B cell (primary cell): Measurements from ENCODE around the gene PDZK1. TPM values are rescaled to one million over a fixed set of nuclear protein-coding genes. Genes with fewer than 3 reads are reported as not detected.

Source experiments
- ATAC-seq: fragments of 200-7000 bp; cut with Tn5 transposase; one replicate; pipeline ENCODE4 v1.10.0; 2021; ENCODE audit warnings: low read depth, mild to moderate bottlenecking, moderate number of reproducible peaks, moderate library complexity
- CTCF ChIA-PET: fragments of 350-600 bp; sonication (Branson Sonifier 250); formaldehyde crosslinking; loops from one replicate; lab custom pipeline; 2021; ENCODE audit warnings: antibody characterized with exemption, inconsistent platforms; lab: Charles Lee
- POLR2A ChIA-PET: fragments of 350-600 bp; sonication (Branson Sonifier 250); formaldehyde crosslinking; loops from one replicate; lab custom pipeline; 2021; ENCODE audit warnings: antibody characterized with exemption; lab: Charles Lee
- DNase-seq: peaks from one replicate; pipeline ENCODE4 v3.0.0; 2013
- H2AFZ ChIP-seq: 2 replicates; pipeline ENCODE4 v1.6.1; 2012; ENCODE audit warnings: mild to moderate bottlenecking, low read depth, low read length; ENCODE audit not compliant: insufficient read depth, poor library complexity, severe bottlenecking
- H3K27ac ChIP-seq, 2 donors: 1 replicate in 1 of 2; 2 replicates in 1 of 2; pipeline ENCODE4 v1.5.1; 2012 to 2013; ENCODE audit warnings: low read length in 2 of 2, mild to moderate bottlenecking in 2 of 2, moderate library complexity in 1 of 2
- H3K27me3 ChIP-seq, 4 experiments: fragments of 200-600 bp in 1 of 4; sonication (generic) in 1 of 4; replicated peaks in 1 of 4; 1 replicate in 2 of 4; 2 replicates in 2 of 4; pipeline versions ENCODE4 v1.6.1 to v1.7.0; 2013 to 2016; ENCODE audit warnings: low read length in 3 of 4, mild to moderate bottlenecking in 2 of 4, mixed read lengths in 1 of 4, moderate library complexity in 1 of 4; ENCODE audit not compliant: insufficient read depth in 4 of 4, control insufficient read depth in 3 of 4; ENCODE audit errors: control extremely low read depth in 1 of 4
- H3K36me3 ChIP-seq, 2 experiments: replicated peaks in 1 of 2; 1 replicate in 1 of 2; 2 replicates in 1 of 2; pipeline versions ENCODE4 v1.6.1 to v1.7.1; 2013; ENCODE audit warnings: low read length in 1 of 2; ENCODE audit not compliant: insufficient read depth in 2 of 2, control insufficient read depth in 1 of 2; ENCODE audit errors: control extremely low read depth in 1 of 2, extremely low read depth in 1 of 2
- H3K4me1 ChIP-seq, 2 donors: fragments of 200-600 bp in 1 of 2; sonication (generic) in 1 of 2; 1 replicate in 1 of 2; 2 replicates in 1 of 2; pipeline versions ENCODE4 v1.5.1 to v1.6.1; 2013 to 2017; ENCODE audit warnings: low read length in 2 of 2; ENCODE audit not compliant: control insufficient read depth in 2 of 2, insufficient read depth in 2 of 2
- H3K4me2 ChIP-seq: replicated peaks from 2 replicates; pipeline ENCODE3; 2012; ENCODE audit warnings: mild to moderate bottlenecking, low read depth, low read length; ENCODE audit not compliant: poor library complexity, severe bottlenecking
- H3K4me3 ChIP-seq, 5 experiments: fragments of 200-600 bp in 1 of 5; sonication (generic) in 1 of 5; 1 replicate in 3 of 5; 2 replicates in 2 of 5; pipeline versions ENCODE4 v1.5.1 to v1.7.0; 2011 to 2016; ENCODE audit warnings: low read length in 4 of 5, mild to moderate bottlenecking in 4 of 5, low read depth in 2 of 5, control low read depth in 1 of 5, moderate library complexity in 1 of 5; ENCODE audit not compliant: insufficient read depth in 1 of 5; ENCODE audit errors: control extremely low read depth in 1 of 5, extremely low read depth in 1 of 5
- H3K79me2 ChIP-seq: fragments of 200-600 bp; sonication (generic); one replicate; pipeline ENCODE4 v1.6.0; 2016; ENCODE audit warnings: low read length; ENCODE audit not compliant: control insufficient read depth, insufficient read depth
- H3K9ac ChIP-seq: fragments of 200-600 bp; sonication (generic); 2 replicates; pipeline ENCODE4 v1.6.1; 2017; ENCODE audit warnings: mild to moderate bottlenecking, low read length, moderate library complexity
- H3K9me3 ChIP-seq, 3 donors: one replicate each; pipeline versions ENCODE4 v1.6.1 to v1.7.1; 2013; ENCODE audit warnings: low read length in 2 of 3; ENCODE audit not compliant: control insufficient read depth in 2 of 3, insufficient read depth in 1 of 3; ENCODE audit errors: control extremely low read depth in 1 of 3
- H4K20me1 ChIP-seq: 2 replicates; pipeline ENCODE4 v1.6.0; 2012; ENCODE audit warnings: mild to moderate bottlenecking, low read length; ENCODE audit not compliant: insufficient read depth, control insufficient read depth, poor library complexity, severe bottlenecking
- H3K27ac Mint-ChIP-seq: one replicate; pipeline ENCODE4 v1.8.0; 2021; ENCODE audit warnings: mixed read lengths
- H3K27me3 Mint-ChIP-seq: one replicate; pipeline ENCODE4 v1.8.0; 2021; ENCODE audit warnings: mixed read lengths
- H3K4me1 Mint-ChIP-seq: one replicate; pipeline ENCODE4 v1.8.0; 2021; ENCODE audit warnings: mixed read lengths
- H3K4me3 Mint-ChIP-seq: one replicate; pipeline ENCODE4 v1.8.0; 2021; ENCODE audit warnings: mixed read lengths
- H3K9me3 Mint-ChIP-seq: one replicate; pipeline ENCODE4 v1.8.0; 2022; ENCODE audit warnings: mixed read lengths; ENCODE audit not compliant: insufficient read depth
- CTCF ChIP-seq: fragments of 200-600 bp; IDR thresholded peaks from one replicate; pipeline ENCODE4 v1.8.0; 2022; ENCODE audit warnings: antibody characterized with exemption, mild to moderate bottlenecking
- EZH2 ChIP-seq: IDR thresholded peaks from 2 replicates; pipeline ENCODE4 v1.6.1; 2012; ENCODE audit warnings: borderline replicate concordance, low read depth, mild to moderate bottlenecking, moderate library complexity, low read length; ENCODE audit not compliant: insufficient read depth, poor library complexity, severe bottlenecking
- WGBS: methylation state at CpG from one replicate; pipeline ENCODE4 v1.1.5; 2013; ENCODE audit warnings: missing lambda C conversion rate; ENCODE audit not compliant: insufficient coverage; 5-methylcytosine and 5-hydroxymethylcytosine counted together
- intact Hi-C: fragments of 100-400 bp; cut with micrococcal nuclease; formaldehyde crosslinking; loops from one replicate; pipeline ENCODE4 v1.10.0; 2022
- polyA minus RNA-seq: library from RNA; depleted of rRNA, polyadenylated mRNA; stranded (reverse); fragments of >200 nt; gene quantifications from 2 replicates; pipeline ENCODE4 v1.2.3, GENCODE V29; 2012
- polyA plus RNA-seq: library from polyadenylated mRNA; depleted of rRNA; stranded (reverse); fragments of >200 nt; gene quantifications from 2 replicates; pipeline ENCODE4 v1.2.3, GENCODE V29; 2012
- total RNA-seq, 2 donors: library from RNA; stranded (reverse); fragments of 120-200 nt in 1 of 2; gene quantifications; 1 replicate in 1 of 2; 2 replicates in 1 of 2; pipeline versions ENCODE4 v1.2.3 to v1.2.4, GENCODE V29; 2013 to 2022

PDZK1 gene
- total RNA-seq (0.34 TPM in 1 of 2 replicates, not detected in the other), polyA plus RNA-seq (0.22 TPM in 1 of 2 replicates, not detected in the other), polyA minus RNA-seq (not detected in 2 replicates)
- 0.12 TPM for total RNA-seq (2013)

DNA sequence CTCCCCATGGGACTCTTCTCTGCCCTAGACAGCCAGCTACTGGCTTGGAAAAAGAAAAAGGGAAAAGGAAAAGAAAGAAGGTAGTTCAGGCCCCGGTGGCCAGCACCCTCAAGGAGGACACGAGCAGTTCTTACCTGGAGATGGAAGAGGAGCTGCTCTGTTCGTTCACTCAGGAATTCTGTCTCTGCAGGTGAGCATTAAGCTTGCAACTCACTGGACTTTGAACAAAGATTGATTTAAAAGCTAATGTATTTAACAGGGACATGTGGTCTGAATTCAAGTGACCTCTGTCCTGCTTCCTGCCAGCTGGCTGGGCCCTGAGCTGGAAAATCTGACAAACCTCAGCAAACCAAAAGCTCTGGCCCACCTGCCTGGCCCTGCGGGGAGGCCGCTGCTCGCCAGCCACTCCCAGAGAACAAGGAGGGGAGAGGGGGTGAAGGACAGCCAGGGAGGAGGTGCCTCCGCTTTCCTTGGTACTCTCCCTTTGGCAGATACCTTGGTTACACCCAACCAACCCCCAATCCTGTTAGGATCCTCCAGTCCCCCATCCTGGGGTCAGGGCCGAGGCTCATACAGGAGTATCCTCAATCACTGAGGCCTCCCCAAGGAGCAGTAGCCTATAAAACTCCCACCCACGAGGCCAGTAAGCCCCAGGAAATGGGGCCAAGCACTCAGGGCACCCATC lies at the start of gene PDZK1:
Gene PDZK1 (minus strand): TSS at position 186 of the 685 bp plus-strand sequence. CDS start 19,347 bp downstream, outside the sequence.
- H4K20me1 ChIP-seq = no peaks in the 10 kb centered on the region
- no peaks in the 10 kb centered on the region for H3K79me2 ChIP-seq
- intact Hi-C loops = no loop called here
- no peaks in the 10 kb centered on the region for H3K4me1 Mint-ChIP-seq
- no peak within 1 kb of the TSS for H3K4me3 Mint-ChIP-seq
- H3K9me3 ChIP-seq = no peaks in the 10 kb centered on the region
- H2AFZ ChIP-seq = no peak within 1 kb of the TSS
- WGBS = 91% methylated on average over 8 of the region's 9 CpGs
- no peak for DNase-seq
- no peak within 1 kb of the TSS for H3K27ac Mint-ChIP-seq
- POLR2A ChIA-PET = no interaction called here
- no peak for TF ChIP-seq CTCF
- TF ChIP-seq EZH2 = no peak
- no peak within 1 kb of the TSS for H3K27ac ChIP-seq
- no peaks in the 10 kb centered on the region for H3K4me1 ChIP-seq
- no peak within 1 kb of the TSS for H3K4me3 ChIP-seq
- ATAC-seq = no peak
- CTCF ChIA-PET = interaction anchor here (2.4 kb wide), 1 partner anchor 13 kb away, joined by 6 read pairs; no protein-coding TSS in a partner anchor
- no peaks in the 10 kb centered on the region for H3K9me3 Mint-ChIP-seq
- no peaks in the 10 kb centered on the region for H3K36me3 ChIP-seq
- H3K27me3 ChIP-seq = no peaks in the 10 kb centered on the region
- H3K9ac ChIP-seq = no peak within 1 kb of the TSS
- no peak within 1 kb of the TSS for H3K4me2 ChIP-seq
- peaks cover 4% of the 10 kb centered on the region for H3K27me3 Mint-ChIP-seq

- Histone ChIP-seq H3K4me2 (no peak overlapping the region), H3K79me2 (no peaks in the 10 kb centered on the region), H3K9me3 (no peaks in the 10 kb centered on the region), H4K20me1 (no peaks in the 10 kb centered on the region), H2AFZ (no peak overlapping the region), H3K4me3 (no peak overlapping the region), H3K27ac (no peak overlapping the region), H3K4me1 (no peaks in the 10 kb centered on the region), H3K9ac (no peak overlapping the region), H3K36me3 (peaks cover 0 to 53% of the 10 kb centered on the region in 2 experiments), H3K27me3 (no peaks in the 10 kb centered on the region)
- Mint-ChIP-seq H3K9me3 (no peaks in the 10 kb centered on the region), H3K4me1 (no peaks in the 10 kb centered on the region), H3K27me3 (no peaks in the 10 kb centered on the region), H3K27ac (no peak overlapping the region), H3K4me3 (no peak overlapping the region)
- no peak for DNase-seq
- TF ChIP-seq EZH2 (no peak), CTCF (no peak)
- WGBS = 98% methylated on average over 3 of the region's 5 CpGs
- intact Hi-C loops = no loop called here
- ChIA-PET CTCF (no interaction called here), POLR2A (no interaction called here)
- ATAC-seq = no peak
Observed at GRCh38 chr1:145751491-145752037, 44.4 kb upstream of the PDZK1 start.
